NCI-H460 (cell line): ENCODE measurements around the gene ALS2CL. TPM values are rescaled to one million over a fixed set of nuclear protein-coding genes. Genes with fewer than 3 reads are reported as not detected.
A peak's percentile ranks its signal among the peaks of the same experiment; 100 is the strongest.
"Not testable (repeated sequence)": the region's sequence is repeated elsewhere in the genome, so short reads cannot be mapped to it uniquely, and the experiment has no call there.

Experiments used
- DNase-seq: peaks from one replicate; pipeline ENCODE4 v3.0.0-alpha.2; 2016; ENCODE audit warnings: low read depth; ENCODE audit errors: extremely low read depth
- total RNA-seq: library from RNA; depleted of rRNA; stranded (reverse); fragments of >200 nt; shearing (Covaris generic); gene quantifications from 2 replicates; pipeline ENCODE4 v1.2.3, GENCODE V29; 2014

Gene ALS2CL
- total RNA-seq, 1 experiment from 2014 or later: 2.9 TPM

GRCh38 chr3:46706771-46707582 lies 13.5 kb upstream of the ALS2CL start:
- DNase-seq: no peak

- no peak for DNase-seq
Observed at GRCh38 chr3:46705751-46706552, 12.5 kb upstream of the ALS2CL start.

GRCh38 chr3:46705022-46705530 lies 11.6 kb upstream of the ALS2CL start:
- DNase-seq: peak; percentile 56

GRCh38 chr3:46704346-46704745 lies 10.9 kb upstream of the ALS2CL start:
- DNase-seq: not testable (repeated sequence)

GRCh38 chr3:46703013-46703520 lies 9.6 kb upstream of the ALS2CL start:
- DNase-seq: no peak

GRCh38 chr3:46702246-46703012 lies 8.9 kb upstream of the ALS2CL start:
- no peak for DNase-seq

- no peak for DNase-seq
Observed at GRCh38 chr3:46701181-46701939, 7.9 kb upstream of the ALS2CL start, which contains the start of gene TMIE. TSS of gene TMIE (plus strand) at chr3:46701392. CDS start at chr3:46701488, 96 bp downstream.

GRCh38 chr3:46700772-46701171 lies 7.3 kb upstream of the ALS2CL start:
- no peak for DNase-seq

GRCh38 chr3:46699676-46700523 lies 6.4 kb upstream of the ALS2CL start:
- DNase-seq: no peak

GRCh38 chr3:46695962-46696894 lies 2.7 kb upstream of the ALS2CL start:
- DNase-seq: no peak

- DNase-seq: no peak
Observed at GRCh38 chr3:46695177-46695961, 1.9 kb upstream of the ALS2CL start.

GRCh38 chr3:46694520-46694919 lies 1.0 kb upstream of the ALS2CL start:
- DNase-seq: no peak

GRCh38 chr3:46693892-46694226 lies 380 bp upstream of the ALS2CL start:
- DNase-seq: no peak

- no peak for DNase-seq
Observed at GRCh38 chr3:46692566-46692990, 901 bp downstream of the ALS2CL start.

- no peak for DNase-seq
Observed at GRCh38 chr3:46690798-46691197, 2.7 kb downstream of the ALS2CL start.

GRCh38 chr3:46685446-46685845 lies 8.0 kb downstream of the ALS2CL start:
- DNase-seq: no peak

GRCh38 chr3:46684891-46685290 lies 8.6 kb downstream of the ALS2CL start:
- DNase-seq: no peak
